Measurements from ENCODE around the gene LYZL4.

DNA sequence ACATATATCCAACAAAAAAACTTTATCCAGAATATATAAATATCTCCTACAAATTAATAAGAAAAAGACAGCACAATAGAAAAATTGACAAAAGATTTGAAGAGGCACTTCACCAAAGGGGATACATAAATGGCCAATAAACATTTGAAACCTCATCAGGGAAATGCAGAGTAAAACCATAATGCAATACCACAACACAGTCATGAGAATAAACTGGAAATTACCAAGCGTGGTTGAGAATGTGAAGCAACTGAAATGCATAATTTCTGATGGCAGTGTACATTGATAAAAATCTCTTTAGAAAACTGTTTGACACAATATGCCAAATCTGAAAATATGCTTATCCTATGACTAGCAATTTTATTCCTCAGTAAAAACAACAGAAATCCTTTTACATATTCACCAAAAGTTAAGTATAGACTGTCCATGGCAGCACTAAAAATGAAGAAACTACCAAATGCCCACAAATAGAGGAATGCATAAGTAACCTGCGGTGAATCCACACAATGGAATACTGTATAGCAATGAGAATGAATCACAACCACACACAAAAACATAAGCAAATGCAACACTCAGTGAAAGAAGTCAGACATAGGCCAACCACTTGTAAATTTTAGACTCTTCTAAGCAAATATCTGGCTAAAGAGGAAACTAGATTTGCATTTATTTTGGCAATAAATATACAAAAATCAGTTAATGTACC is 7.9 kb downstream of the LYZL4 start:
- TF ChIP-seq, protein P1, sequence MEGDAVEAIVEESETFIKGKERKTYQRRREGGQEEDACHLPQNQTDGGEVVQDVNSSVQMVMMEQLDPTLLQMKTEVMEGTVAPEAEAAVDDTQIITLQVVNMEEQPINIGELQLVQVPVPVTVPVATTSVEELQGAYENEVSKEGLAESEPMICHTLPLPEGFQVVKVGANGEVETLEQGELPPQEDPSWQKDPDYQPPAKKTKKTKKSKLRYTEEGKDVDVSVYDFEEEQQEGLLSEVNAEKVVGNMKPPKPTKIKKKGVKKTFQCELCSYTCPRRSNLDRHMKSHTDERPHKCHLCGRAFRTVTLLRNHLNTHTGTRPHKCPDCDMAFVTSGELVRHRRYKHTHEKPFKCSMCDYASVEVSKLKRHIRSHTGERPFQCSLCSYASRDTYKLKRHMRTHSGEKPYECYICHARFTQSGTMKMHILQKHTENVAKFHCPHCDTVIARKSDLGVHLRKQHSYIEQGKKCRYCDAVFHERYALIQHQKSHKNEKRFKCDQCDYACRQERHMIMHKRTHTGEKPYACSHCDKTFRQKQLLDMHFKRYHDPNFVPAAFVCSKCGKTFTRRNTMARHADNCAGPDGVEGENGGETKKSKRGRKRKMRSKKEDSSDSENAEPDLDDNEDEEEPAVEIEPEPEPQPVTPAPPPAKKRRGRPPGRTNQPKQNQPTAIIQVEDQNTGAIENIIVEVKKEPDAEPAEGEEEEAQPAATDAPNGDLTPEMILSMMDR (IDR thresholded peaks at IDR 0.05): no peak
- no peak for TF ChIP-seq EP300 (IDR thresholded peaks at IDR 0.05)

Measured in gastroesophageal sphincter (tissue), 3 donors.